Measurements from ENCODE around the gene ANKRD53. TPM values are rescaled to one million over a fixed set of nuclear protein-coding genes. Genes with fewer than 3 reads are reported as not detected.

ANKRD53 gene
- total RNA-seq, 1 experiment from 2014 or later, result not detected

DNA sequence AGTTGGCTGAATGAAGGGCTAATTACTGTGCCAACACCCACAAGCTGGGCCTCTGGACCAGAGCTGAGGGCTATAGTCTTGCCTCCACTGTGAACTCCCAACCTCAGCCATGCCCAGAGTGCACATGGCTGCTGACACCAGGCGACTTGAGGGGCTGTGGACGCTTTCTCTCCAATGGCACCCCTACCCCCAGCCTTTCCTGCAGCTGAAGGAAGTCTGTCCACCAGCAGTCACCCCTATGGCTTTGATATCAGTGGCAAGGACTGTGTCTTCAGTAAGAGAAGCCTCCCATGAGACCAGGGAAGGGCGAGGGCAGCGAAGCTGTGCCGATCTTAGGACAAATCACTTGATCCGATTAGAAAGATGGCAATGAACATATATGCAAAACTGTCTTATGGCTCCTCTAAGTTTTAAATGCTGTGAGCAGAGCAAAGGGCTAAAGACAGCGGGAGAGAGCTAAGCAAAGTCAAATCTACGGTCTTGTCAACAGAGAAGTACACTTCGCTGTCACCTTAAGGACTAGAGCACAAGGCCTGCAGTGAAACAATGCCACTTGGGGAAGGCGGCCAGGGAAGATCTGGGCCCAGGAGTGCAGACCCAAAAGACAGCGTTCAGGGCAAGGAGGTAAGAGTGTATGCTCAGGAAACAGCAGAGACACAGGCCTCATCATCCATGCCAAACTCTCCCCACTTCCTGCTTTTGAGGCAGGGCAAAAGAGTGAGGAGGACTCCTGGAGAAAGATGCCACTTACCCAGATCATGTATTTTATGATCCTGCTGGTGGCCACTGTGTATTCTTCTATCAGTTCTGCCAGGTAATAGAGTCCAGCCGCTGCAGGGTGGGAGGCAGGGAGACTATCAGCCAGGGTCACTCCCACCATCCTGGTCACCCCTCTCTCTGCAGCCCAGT, 14.8 kb downstream of the ANKRD53 start:
- TSS peak; percentile 44 for BruUV-seq (replicated peaks)
- no peak for DNase-seq
- Histone ChIP-seq H3K9me3 (ENCODE audit: insufficient read depth, low read depth) (no peaks in the 10 kb centered on the region), H2AFZ (no peak overlapping the region), H3K36me3 (ENCODE audit: low read depth) (no peaks in the 10 kb centered on the region), H3K27me3 (ENCODE audit: insufficient read depth, low read depth) (no peaks in the 10 kb centered on the region), H3K4me2 (peak overlapping the region; percentile 87), H3K27ac (no peak overlapping the region), H3K9me2 (ENCODE audit: insufficient read depth) (no peaks in the 10 kb centered on the region), H3K4me1 (replicated peaks; ENCODE audit: insufficient read depth) (peaks cover 20% of the 10 kb centered on the region), H3F3A (ENCODE audit: insufficient read depth, low read depth) (peaks cover 4% of the 10 kb centered on the region; the same call in 1 of the 2 replicates), H3K4me3 (peak overlapping the region; percentile 80), H3K79me2 (ENCODE audit: low read depth) (peaks cover 19% of the 10 kb centered on the region), H4K20me1 (ENCODE audit: insufficient read depth) (no peaks in the 10 kb centered on the region)
- intact Hi-C loops (cut with micrococcal nuclease; ENCODE audit: unreplicated experiment), result no loop called here
- CTCF ChIA-PET, result no interaction called here
- no peak for TF ChIP-seq CTCF (conservative IDR thresholded peaks at IDR 0.05)
- POLR2A ChIA-PET (ENCODE audit: unreplicated experiment), result no interaction called here

DNA sequence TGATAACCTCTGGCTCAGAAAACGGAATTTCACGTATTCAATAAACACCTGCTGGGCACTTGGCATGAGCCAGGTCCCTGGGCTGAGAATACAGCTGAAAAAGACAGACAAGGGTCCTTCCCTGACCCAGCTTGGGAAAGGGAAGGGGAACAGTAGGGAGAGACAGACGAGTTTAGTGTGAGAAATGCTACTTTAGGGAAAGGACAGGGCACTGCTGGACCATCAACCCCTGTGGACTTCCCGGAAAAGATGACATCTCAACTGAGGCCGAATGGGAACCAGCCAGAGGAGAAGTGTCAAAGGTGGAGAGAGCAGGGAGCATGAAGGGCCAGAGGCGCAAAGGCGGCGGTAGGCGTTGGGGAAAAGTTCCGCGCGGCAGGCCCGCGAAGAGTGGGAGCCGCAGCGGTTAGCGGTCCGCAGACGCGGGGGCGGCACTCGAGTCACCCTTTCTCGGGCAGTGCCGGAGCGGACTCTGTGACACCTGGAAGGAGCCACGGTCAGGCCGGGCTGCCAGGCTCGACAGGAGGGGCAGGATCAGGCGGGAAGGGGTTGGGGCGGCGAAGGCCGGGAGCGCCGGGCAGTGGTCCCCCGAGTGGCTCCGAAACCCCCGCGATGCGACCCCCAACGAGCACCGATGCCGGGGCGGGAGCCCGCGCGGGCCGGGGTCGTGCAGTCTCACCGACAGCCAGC, 15.7 kb downstream of the ANKRD53 start:
- no peak overlapping the region for H3K27ac ChIP-seq
- CTCF ChIA-PET, result no interaction called here
- TF ChIP-seq EZH2 (IDR thresholded peaks at IDR 0.05; ENCODE audit: low read depth) (no peak), CTCF (conservative IDR thresholded peaks at IDR 0.05) (no peak)
- intact Hi-C loops (cut with micrococcal nuclease; ENCODE audit: unreplicated experiment), result no loop called here
- POLR2A ChIA-PET (ENCODE audit: unreplicated experiment), result no interaction called here
- H3K4me3 ChIP-seq, result peak overlapping the region; percentile 80
- no peaks in the 10 kb centered on the region for H4K20me1 ChIP-seq (ENCODE audit: insufficient read depth)
- DNase-seq, result peak in 1 of 2 experiments; percentile 25
- H3K9me2 ChIP-seq (ENCODE audit: insufficient read depth), result no peaks in the 10 kb centered on the region
- peak overlapping the region; percentile 87 for H3K4me2 ChIP-seq
- no peaks in the 10 kb centered on the region for H3K9me3 ChIP-seq (ENCODE audit: insufficient read depth, low read depth)
- peaks cover 19% of the 10 kb centered on the region for H3K79me2 ChIP-seq (ENCODE audit: low read depth)
- H3K27me3 ChIP-seq (ENCODE audit: insufficient read depth, low read depth), result no peaks in the 10 kb centered on the region
- H3K36me3 ChIP-seq (ENCODE audit: low read depth), result no peaks in the 10 kb centered on the region
- H2AFZ ChIP-seq, result peak overlapping the region; percentile 97
- peaks cover 4% of the 10 kb centered on the region; the same call in 1 of the 2 replicates for H3F3A ChIP-seq (ENCODE audit: insufficient read depth, low read depth)
- no TSS peak for BruUV-seq (replicated peaks)
- H3K4me1 ChIP-seq (replicated peaks; ENCODE audit: insufficient read depth), result peaks cover 20% of the 10 kb centered on the region

DNA sequence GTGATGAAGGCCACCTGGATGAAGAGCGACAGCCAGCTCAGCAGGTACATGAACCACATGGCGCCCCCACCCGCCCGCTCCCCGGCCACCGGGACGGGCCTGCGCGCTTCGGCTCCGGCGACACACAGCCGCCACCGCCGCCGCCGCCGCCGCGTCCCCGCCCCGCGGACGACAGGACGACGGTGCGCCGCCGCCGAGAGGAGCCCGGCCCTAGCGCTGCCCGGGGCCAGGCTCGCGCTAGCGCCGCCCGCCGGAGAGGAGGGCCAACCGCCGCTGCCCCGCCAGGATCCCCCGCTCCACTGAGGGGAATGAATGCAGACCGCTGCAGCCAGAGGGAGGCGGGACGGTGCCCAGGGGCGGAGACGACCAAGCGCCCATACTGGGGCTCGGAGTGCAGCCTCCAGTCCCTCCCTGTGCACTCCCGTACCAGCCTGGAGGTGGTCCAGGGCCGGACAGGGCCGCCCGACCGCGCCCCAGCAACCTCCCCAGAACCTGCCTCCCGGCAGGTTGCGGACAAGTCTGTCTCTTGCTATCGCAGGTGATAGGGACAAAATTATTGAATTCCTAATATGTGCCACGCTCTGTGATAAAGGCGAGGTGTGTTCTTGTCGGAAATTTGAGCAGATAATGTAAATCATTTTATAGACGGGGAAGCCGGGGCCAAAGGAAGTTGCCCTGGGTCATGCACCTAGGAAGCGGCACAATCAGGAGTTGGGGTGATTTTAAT, 16.4 kb downstream of the ANKRD53 start, which contains the start of gene TEX261:
Gene TEX261 (minus strand): TSS at position 175 of the 727 bp plus-strand sequence. CDS start 116 bp downstream, at position 59.
- Histone ChIP-seq H3K79me2 (ENCODE audit: low read depth) (peaks cover 19% of the 10 kb centered on the region), H3K27me3 (ENCODE audit: insufficient read depth, low read depth) (no peaks in the 10 kb centered on the region), H3K4me2 (peak within 1 kb of the TSS; percentile 87), H3K9me2 (ENCODE audit: insufficient read depth) (no peaks in the 10 kb centered on the region), H3K9me3 (ENCODE audit: insufficient read depth, low read depth) (no peaks in the 10 kb centered on the region), H3K4me1 (replicated peaks; ENCODE audit: insufficient read depth) (peaks cover 20% of the 10 kb centered on the region), H3K36me3 (ENCODE audit: low read depth) (no peaks in the 10 kb centered on the region), H3K27ac (no peak within 1 kb of the TSS), H3F3A (ENCODE audit: insufficient read depth, low read depth) (peaks cover 4% of the 10 kb centered on the region; the same call in 1 of the 2 replicates), H4K20me1 (ENCODE audit: insufficient read depth) (no peaks in the 10 kb centered on the region), H2AFZ (peak within 1 kb of the TSS; percentile 97), H3K4me3 (peak within 1 kb of the TSS; percentile 80)
- POLR2A ChIA-PET (ENCODE audit: unreplicated experiment), result no interaction called here
- intact Hi-C loops (cut with micrococcal nuclease; ENCODE audit: unreplicated experiment), result loop anchor here (1.0 kb wide), 1 partner anchor 30 kb away; no protein-coding TSS in a partner anchor
- CTCF ChIA-PET, result no interaction called here
- TF ChIP-seq EZH2 (IDR thresholded peaks at IDR 0.05; ENCODE audit: low read depth) (no peak), CTCF (conservative IDR thresholded peaks at IDR 0.05) (no peak; the same call in 1 of the 2 replicates)
- BruUV-seq (replicated peaks), result no TSS peak
- peak; percentile 71 to 93 for DNase-seq
